CD4-positive, alpha-beta T cell treated with Interleukin-4 for 1 hour (primary cell): ENCODE data around the gene SLC7A10.
"Not testable (repeated sequence)": the region's sequence is repeated elsewhere in the genome, so short reads cannot be mapped to it uniquely, and the experiment has no call there.

ENCODE experiments used
- DNase-seq, 2 donors: peaks; one replicate each; pipeline ENCODE4 v3.0.0-alpha.2; 2020 to 2022

SLC7A10 gene

DNA sequence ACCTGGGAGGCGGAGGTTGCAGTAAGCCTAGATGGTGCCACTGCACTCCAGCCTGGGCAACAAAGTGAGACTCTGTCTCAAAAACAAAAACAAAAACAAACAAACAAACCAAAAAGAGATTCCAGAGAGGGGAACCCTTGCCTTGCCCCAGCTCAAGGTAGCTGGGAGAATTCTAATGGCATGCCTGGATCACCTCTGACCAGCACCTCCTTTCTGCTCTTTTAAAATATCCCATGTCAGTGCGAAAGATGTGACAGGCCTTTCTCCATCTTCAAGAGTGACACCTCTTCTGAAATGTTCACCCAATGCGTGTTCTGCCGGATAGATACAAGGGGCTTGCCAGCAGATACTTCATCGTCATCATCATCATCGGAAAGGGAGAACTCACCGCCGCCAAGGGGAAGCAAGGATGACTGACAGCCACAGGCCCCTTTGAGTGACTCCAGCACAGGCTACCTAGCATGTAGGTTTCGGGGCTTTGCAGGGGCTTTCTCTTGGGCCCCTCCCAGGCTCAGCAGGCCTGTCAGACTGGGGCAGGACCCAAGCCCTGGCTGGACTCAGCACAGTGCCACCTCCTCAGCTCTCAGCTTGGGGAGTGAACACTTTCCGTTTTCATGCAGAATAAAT is 50.4 kb downstream of the SLC7A10 start:
- no peak for DNase-seq

DNA sequence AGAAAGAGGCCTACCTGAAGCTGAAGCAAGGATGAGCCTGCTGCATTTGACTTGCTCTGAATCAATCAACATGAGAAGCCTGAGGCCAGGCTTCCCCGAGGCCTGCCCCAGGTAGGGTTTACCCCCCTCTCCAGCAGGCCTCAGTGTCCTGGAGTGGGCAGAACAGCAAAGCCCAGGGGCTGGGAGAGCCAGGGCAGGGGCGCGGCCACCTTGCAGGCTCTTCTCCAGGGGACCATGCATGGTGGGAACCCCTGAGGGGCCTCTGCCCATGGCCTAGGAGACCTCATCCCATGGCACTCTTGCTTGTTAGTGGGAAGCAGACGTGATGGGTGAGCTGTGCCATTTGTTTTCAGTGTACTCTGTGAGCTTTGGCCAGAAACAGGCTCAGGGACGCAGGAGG is 51.5 kb downstream of the SLC7A10 start:
- DNase-seq, result no peak

GRCh38 chr19:33171916-33172359 is 53.7 kb downstream of the SLC7A10 start:
- DNase-seq, result no peak

- no peak for DNase-seq
Measured at GRCh38 chr19:33171222-33171795, 54.3 kb downstream of the SLC7A10 start.

DNA sequence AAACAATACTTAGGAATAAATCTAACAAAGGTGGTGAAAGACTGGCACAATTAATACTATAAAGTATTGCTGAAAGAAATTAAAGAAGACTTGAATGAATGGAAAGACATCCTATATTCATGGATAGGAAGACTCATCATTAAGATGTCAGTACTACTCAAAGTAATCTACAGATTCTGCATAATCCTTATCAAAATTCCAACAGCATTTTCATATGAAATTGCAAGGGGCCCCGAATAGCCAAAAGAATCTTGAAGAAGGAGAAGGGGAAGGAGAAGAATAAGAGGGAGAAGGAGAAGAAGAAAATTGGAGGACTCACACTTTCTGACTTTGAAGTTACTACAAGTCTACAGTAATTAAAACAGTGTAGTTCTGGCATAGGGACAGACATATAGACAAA is 57.1 kb downstream of the SLC7A10 start:
- no peak for DNase-seq

- no peak for DNase-seq
Measured at GRCh38 chr19:33167438-33167837, 58.2 kb downstream of the SLC7A10 start.

GRCh38 chr19:33166037-33166436 is 59.6 kb downstream of the SLC7A10 start:
- DNase-seq, result not testable (repeated sequence)

DNA sequence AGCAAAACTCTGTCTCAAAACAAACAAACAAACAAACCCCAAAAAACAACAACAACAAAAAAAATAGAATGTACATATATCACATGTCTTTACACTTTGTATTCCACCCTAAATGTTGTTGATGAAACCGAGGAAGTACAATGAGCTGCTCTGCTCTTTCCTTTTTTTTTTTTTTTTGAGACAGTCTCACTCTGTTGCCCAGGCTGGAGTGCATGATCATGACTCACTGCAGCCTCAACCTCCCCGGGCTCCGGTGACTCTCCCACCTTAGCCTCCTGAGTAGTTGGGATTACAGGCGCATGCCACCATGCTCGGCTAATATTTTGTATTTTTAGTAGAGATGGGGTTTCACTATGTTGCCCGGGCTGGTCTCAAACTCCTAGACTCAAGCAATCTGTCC is 62.2 kb downstream of the SLC7A10 start:
- DNase-seq, result no peak

DNA sequence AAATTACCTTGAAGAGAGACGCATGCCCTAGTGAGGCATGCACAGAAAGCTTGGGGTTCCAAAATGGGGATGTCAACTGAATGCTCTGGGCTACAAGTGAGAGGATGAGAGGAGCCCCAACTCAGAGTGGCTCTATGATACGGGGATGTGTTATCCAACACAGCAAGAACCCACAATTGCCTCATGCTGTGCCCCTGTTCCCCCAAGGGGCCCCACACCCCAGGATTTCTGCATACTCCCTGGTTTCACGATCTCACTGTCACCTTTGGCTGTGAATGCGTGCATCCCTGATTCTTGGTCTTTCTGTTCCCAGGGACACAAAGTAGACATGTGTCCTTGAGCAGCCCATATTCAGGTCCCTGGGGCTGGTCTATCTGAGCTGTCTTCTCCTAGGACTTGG is 64.4 kb downstream of the SLC7A10 start:
- no peak for DNase-seq

- DNase-seq, result no peak
Measured at GRCh38 chr19:33159893-33160292, 65.8 kb downstream of the SLC7A10 start.

DNA sequence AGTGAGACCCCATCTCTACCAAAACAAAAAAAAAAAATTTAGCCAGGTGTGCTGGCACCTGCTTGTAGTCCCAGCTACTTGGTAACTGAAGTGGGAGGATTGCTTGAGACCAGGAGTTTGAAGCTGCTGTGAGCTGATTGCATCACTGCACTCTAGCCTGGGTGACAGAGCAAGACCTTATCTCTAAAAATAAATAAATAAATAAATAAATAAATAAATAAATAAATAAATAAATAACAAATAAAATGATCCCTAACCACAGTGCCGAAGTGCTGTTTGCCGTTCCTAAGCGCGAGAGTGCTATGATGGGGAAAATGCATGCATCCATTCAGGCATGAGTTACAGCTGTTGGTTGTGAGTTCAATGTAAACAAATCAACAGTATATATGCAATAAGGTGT is 66.5 kb downstream of the SLC7A10 start:
- no peak for DNase-seq
